Measurements from ENCODE around the gene GPR39.
A peak's percentile ranks its signal among the peaks of the same experiment; 100 is the strongest.

The GPR39 gene

GRCh38 chr2:132542953-132543569 lies 126.5 kb downstream of the GPR39 start:
- H3K4me3 Mint-ChIP-seq, result no peak overlapping the region
- no peak for DNase-seq
- peaks cover 4% of the 10 kb centered on the region for H3K27me3 Mint-ChIP-seq
- no peaks in the 10 kb centered on the region for H3K4me1 Mint-ChIP-seq
- H3K9me3 Mint-ChIP-seq, result peaks cover 0 to 17% of the 10 kb centered on the region in 2 donors
- ATAC-seq, result no peak
- H3K27ac Mint-ChIP-seq, result no peak overlapping the region

GRCh38 chr2:132544006-132544630 lies 127.5 kb downstream of the GPR39 start:
- H3K4me3 Mint-ChIP-seq, result no peak overlapping the region

GRCh38 chr2:132547090-132547687 lies 130.6 kb downstream of the GPR39 start:
- H3K4me1 Mint-ChIP-seq, result no peaks in the 10 kb centered on the region

More at GRCh38 chr2:132544006-132544630, 127.5 kb downstream of the GPR39 start:
- H3K27ac Mint-ChIP-seq, result no peak overlapping the region
- H3K4me1 Mint-ChIP-seq, result no peaks in the 10 kb centered on the region
- H3K27me3 Mint-ChIP-seq, result peaks cover 10% of the 10 kb centered on the region
- no peak for DNase-seq
- peaks cover 0 to 15% of the 10 kb centered on the region in 2 donors for H3K9me3 Mint-ChIP-seq
- no peak for ATAC-seq

GRCh38 chr2:132549935-132550670 lies 133.5 kb downstream of the GPR39 start:
- no peaks in the 10 kb centered on the region for H3K4me1 Mint-ChIP-seq
- no peak overlapping the region for H3K4me3 Mint-ChIP-seq
- H3K9me3 Mint-ChIP-seq, result no peaks in the 10 kb centered on the region
- H3K27ac Mint-ChIP-seq, result no peak overlapping the region
- DNase-seq (no peak), ATAC-seq (no peak)
- H3K27me3 Mint-ChIP-seq, result peaks cover 10% of the 10 kb centered on the region

More at GRCh38 chr2:132547090-132547687, 130.6 kb downstream of the GPR39 start:
- peaks cover 0 to 15% of the 10 kb centered on the region in 2 donors for H3K9me3 Mint-ChIP-seq
- ATAC-seq, result no peak
- H3K27me3 Mint-ChIP-seq, result peaks cover 10% of the 10 kb centered on the region
- H3K4me3 Mint-ChIP-seq, result no peak overlapping the region
- peak; percentile 29 to 38 for DNase-seq
- no peak overlapping the region for H3K27ac Mint-ChIP-seq

- no peak for ATAC-seq
- no peak overlapping the region for H3K4me3 Mint-ChIP-seq
- no peaks in the 10 kb centered on the region for H3K4me1 Mint-ChIP-seq
- DNase-seq, result no peak
- peak overlapping the region in 1 of 2 donors; percentile 7 for H3K27ac Mint-ChIP-seq
- no peaks in the 10 kb centered on the region for H3K9me3 Mint-ChIP-seq
- H3K27me3 Mint-ChIP-seq, result peaks cover 10% of the 10 kb centered on the region
These were observed 134.3 kb downstream of the GPR39 start for GRCh38 chr2:132550946-132551345.

- Mint-ChIP-seq H3K9me3 (peaks cover 0 to 8% of the 10 kb centered on the region in 2 donors), H3K4me1 (no peaks in the 10 kb centered on the region), H3K27ac (no peak overlapping the region), H3K27me3 (no peaks in the 10 kb centered on the region), H3K4me3 (no peak overlapping the region)
- no peak for DNase-seq
- ATAC-seq, result no peak
These were observed 141.1 kb downstream of the GPR39 start for GRCh38 chr2:132557694-132558093.

- H3K27me3 Mint-ChIP-seq, result no peaks in the 10 kb centered on the region
- no peak overlapping the region for H3K4me3 Mint-ChIP-seq
- DNase-seq, result no peak
- peaks cover 0 to 8% of the 10 kb centered on the region in 2 donors for H3K9me3 Mint-ChIP-seq
- no peak for ATAC-seq
- H3K4me1 Mint-ChIP-seq, result no peaks in the 10 kb centered on the region
- no peak overlapping the region for H3K27ac Mint-ChIP-seq
These were observed 142.7 kb downstream of the GPR39 start for GRCh38 chr2:132559326-132559725.

GRCh38 chr2:132559921-132560320 lies 143.3 kb downstream of the GPR39 start:
- Mint-ChIP-seq H3K27ac (no peak overlapping the region), H3K4me3 (no peak overlapping the region), H3K9me3 (peaks cover 0 to 8% of the 10 kb centered on the region in 2 donors), H3K4me1 (no peaks in the 10 kb centered on the region), H3K27me3 (no peaks in the 10 kb centered on the region)
- ATAC-seq (no peak), DNase-seq (no peak)

GRCh38 chr2:132560562-132560961 lies 144.0 kb downstream of the GPR39 start:
- Mint-ChIP-seq H3K27me3 (no peaks in the 10 kb centered on the region), H3K27ac (no peak overlapping the region), H3K4me3 (no peak overlapping the region), H3K4me1 (no peaks in the 10 kb centered on the region), H3K9me3 (peaks cover 0 to 8% of the 10 kb centered on the region in 2 donors)
- ATAC-seq (no peak), DNase-seq (no peak)

- peaks cover 0 to 16% of the 10 kb centered on the region in 2 donors for H3K9me3 Mint-ChIP-seq
- DNase-seq (no peak), ATAC-seq (no peak)
- no peak overlapping the region for H3K4me3 Mint-ChIP-seq
- H3K27me3 Mint-ChIP-seq, result no peaks in the 10 kb centered on the region
- H3K27ac Mint-ChIP-seq, result no peak overlapping the region
- no peaks in the 10 kb centered on the region for H3K4me1 Mint-ChIP-seq
These were observed 145.6 kb downstream of the GPR39 start for GRCh38 chr2:132562245-132562644.

GRCh38 chr2:132564065-132564464 lies 147.5 kb downstream of the GPR39 start:
- Mint-ChIP-seq H3K27ac (no peak overlapping the region), H3K4me1 (no peaks in the 10 kb centered on the region), H3K4me3 (no peak overlapping the region), H3K27me3 (no peaks in the 10 kb centered on the region), H3K9me3 (peaks cover 5 to 22% of the 10 kb centered on the region in 2 donors)
- ATAC-seq, result no peak
- DNase-seq, result no peak

- no peak for DNase-seq
- Mint-ChIP-seq H3K4me3 (no peak overlapping the region), H3K27me3 (no peaks in the 10 kb centered on the region), H3K4me1 (no peaks in the 10 kb centered on the region), H3K9me3 (peaks cover 5 to 23% of the 10 kb centered on the region in 2 donors), H3K27ac (no peak overlapping the region)
- ATAC-seq, result no peak
These were observed 149.8 kb downstream of the GPR39 start for GRCh38 chr2:132566379-132566778.

- Mint-ChIP-seq H3K27ac (no peak overlapping the region), H3K9me3 (peaks cover 5 to 23% of the 10 kb centered on the region in 2 donors), H3K27me3 (peaks cover under 1% of the 10 kb centered on the region), H3K4me3 (no peak overlapping the region), H3K4me1 (no peaks in the 10 kb centered on the region)
- DNase-seq (no peak), ATAC-seq (no peak)
These were observed 151.1 kb downstream of the GPR39 start for GRCh38 chr2:132567682-132568081.

GRCh38 chr2:132568656-132569055 lies 152.1 kb downstream of the GPR39 start:
- Mint-ChIP-seq H3K27ac (no peak overlapping the region), H3K4me1 (no peaks in the 10 kb centered on the region), H3K4me3 (no peak overlapping the region), H3K9me3 (peaks cover 5 to 23% of the 10 kb centered on the region in 2 donors), H3K27me3 (peaks cover 6% of the 10 kb centered on the region)
- ATAC-seq, result no peak
- DNase-seq, result no peak

- Mint-ChIP-seq H3K27ac (no peak overlapping the region), H3K27me3 (peaks cover 7% of the 10 kb centered on the region), H3K4me3 (no peak overlapping the region), H3K9me3 (peaks cover 0 to 9% of the 10 kb centered on the region in 2 donors), H3K4me1 (no peaks in the 10 kb centered on the region)
- ATAC-seq (no peak), DNase-seq (no peak)
These were observed 156.9 kb downstream of the GPR39 start for GRCh38 chr2:132573444-132574007.
